NCI-H748 (cell line): ENCODE measurements around the gene GBX1.

Experiments used
- DNase-seq: peaks from one replicate; lab custom pipeline; 2025; ENCODE audit not compliant: unreplicated experiment; lab: John Stamatoyannopoulos, UW

GBX1 gene

DNA sequence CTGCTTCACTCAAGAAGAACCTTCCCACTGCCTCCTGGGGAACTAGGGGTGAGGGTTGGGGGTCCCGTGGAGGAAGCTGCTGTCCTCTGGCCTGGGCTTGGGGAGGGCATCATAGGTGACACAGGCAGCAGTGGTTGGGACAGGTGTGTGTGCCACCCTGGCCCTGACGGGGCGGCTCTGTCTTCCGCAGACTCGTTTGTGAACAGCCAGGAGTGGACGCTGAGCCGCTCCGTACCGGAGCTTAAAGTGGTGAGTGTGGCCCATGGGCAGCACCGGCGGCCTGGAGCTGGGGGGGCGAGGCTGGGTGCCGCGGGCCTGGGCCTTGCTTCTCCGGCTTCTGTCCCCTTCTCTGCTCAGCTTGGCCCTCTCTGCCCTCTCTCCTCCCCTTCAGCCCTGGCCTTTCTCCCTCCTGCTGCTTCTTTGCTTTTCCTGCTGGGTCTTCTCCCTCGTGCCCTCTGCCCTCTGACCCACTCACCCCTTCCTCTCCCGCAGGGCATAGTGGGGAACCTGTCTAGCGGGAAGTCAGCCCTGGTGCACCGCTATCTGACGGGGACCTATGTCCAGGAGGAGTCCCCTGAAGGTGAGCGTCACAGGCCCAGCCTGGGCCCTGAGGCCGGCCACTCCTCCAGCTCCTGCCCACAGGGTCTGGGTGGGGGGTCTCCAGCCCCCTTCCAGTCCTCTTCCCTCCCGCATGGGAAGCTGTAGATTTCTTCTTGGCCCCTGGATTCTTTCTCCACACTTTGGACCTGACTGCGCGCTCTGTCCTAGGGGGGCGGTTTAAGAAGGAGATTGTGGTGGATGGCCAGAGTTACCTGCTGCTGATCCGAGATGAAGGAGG, 50.7 kb downstream of the GBX1 start:
- DNase-seq, result no peak

DNA sequence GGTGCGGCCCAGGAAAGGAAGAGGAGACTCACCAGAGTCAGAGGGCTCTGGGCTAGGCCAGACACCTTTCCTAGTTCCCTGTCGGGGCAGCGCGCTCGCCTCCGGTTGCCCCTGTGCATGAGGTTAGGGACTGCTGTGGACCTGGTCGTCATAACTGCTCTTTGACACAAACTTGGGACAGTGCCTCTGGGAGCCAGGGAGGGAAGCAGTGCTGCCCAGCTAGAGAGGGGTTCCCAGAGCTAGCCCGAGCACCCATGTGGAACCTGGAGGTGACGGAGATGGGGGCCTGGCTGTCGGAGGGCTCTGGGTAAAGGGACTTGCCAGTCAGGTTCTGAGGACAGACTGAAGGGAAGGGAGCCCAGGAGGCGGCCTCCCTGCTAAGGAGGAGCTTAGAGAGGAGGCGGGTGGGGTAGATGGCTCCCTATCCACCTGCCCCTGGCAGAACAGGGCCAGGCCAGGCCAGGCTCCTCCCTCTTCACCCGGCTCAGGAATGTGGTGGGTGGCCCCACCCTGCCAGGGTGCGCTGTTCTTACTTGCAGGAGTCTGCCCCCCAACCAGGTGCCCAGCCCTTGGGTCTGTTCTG, 51.6 kb downstream of the GBX1 start:
- no peak for DNase-seq

DNA sequence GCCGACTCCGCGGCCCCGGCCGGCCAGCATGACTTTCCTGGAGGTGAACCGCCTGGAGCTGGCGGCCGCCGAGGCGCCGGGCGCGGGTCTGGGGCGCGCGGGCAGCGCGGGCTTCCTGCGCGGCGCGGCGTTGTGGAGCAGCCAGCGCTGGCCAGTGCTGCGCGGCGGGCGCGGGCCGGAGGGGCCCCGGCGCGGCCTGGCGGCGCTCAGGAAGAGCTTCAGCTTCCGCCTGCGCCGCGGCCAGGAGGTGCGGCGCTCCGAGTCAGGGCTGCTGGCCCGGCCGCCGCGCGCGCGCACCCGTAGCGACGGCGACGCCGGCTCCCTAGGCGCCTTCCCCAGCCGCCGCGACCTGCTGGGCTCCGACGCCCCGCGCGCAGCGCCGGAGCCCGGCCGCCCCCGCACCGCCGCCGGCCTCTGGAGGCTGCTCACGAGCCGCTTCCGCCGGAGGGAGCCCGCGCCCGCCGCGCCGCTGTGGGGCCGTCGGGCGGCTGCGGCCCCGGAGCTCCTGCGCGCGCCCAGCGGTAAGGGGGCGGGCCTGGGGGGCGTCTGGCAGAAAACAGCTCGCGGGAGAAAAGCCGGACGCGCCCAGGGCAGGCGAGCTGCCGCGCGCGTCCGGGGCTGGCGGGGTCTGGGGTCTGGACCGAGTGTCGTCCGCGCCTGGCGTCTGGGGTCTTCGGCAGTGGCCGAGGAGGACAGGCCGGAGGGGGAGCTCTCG, 52.2 kb downstream of the GBX1 start:
- no peak for DNase-seq

- no peak for DNase-seq
Observed at GRCh38 chr7:151114151-151115090, 53.1 kb downstream of the GBX1 start.

- DNase-seq, result no peak
Observed at GRCh38 chr7:151113344-151114150, 53.9 kb downstream of the GBX1 start.

DNA sequence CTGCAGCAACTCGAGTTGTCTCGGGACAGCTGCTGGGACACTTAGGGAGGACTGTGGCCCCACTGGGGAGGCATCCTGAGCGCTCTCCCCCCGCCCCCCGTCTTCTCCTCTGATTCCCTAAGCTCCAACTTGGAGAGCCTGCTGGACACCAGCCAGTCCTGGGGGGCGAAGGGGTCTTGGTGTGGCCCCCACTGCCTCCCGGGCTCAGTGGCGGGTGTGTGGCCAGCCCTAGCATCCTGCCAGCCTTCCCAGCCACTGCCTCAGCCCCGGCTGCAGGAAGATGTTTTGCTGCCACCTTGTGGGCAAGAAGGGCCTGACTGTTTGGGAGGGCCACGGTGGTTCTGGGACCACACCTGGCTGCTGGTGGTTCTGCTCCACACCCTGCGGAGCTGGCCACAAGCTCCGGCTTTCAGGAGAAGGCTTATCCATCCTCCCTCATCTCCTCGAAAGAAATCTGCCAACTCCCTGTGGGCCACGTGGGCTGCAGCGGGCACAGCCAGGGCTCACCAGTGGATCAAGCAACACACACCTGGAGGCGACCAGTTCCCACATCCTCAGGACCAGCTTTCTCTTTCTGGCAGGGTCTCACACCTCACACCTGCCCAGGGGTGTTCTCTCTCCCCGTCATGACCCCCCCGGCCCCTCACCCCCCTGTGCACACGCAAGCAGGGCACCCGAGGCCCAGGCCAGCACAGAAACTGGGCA, 56.4 kb downstream of the GBX1 start:
- peak; percentile 60 for DNase-seq

- DNase-seq, result no peak
Observed at GRCh38 chr7:151110236-151110940, 57.1 kb downstream of the GBX1 start.

DNA sequence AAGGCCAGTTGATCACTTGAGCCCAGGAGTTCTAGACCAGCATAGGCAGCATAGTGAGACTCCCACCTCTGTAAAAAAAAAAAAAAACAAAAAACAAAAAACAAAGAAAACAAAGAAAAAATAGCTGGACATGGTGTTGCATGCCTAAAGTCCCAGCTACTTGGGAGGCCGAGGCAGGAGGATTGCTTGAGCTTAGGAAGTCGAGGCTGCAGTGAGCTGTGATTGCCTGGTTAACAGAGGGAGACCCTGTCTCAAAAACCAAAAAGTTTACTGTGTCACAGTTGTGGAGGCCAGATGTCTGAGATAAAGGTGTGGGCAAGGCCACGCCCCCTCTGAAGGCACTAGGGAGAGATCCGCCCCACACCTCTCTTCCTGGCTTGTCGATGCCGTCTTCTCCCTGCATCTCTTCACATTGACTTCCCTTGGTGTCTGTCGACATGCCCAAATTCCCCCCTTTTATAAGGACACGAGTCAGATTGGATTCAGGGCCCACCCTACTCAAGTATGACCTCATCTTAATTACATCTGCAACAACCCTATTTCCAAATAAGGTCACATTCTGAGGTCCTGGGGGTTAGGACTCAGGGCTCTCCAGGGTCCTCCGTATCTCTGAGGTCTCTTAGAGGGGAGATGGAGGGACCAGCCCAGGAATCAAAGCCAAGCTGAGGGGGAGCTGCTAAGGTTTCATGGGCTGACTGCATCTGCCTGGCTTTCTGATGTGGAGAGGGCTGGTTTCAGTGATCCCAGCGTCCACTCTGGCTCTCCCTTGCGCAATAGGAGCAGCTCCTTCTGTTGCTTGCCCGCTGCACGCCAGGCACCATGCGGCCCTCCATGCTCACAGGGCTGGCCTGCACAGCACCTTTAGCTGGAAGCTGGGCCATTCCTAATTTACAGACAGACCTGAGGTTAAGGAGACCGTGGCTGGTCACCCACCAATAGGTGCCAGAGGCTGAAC, 58.1 kb downstream of the GBX1 start:
- no peak for DNase-seq

DNA sequence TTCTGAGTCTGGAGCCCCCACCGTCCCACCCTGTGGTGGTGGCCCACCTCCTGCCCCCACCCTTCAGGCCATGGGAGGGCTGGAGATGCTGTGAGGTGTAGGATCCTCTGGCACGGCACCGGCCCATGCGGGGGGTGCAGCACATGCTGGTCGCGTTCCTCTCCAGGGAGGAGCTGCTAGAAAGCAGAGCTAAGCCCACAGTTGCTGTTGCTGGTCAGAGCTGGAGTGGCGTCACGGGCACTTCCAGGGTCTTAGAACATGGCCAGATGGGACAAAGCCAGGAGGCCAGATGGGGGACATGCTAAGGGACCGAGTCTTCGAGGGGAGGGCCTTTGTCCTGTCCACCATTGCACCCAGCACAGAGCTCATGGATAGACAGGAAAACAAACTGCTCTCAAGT, 59.6 kb downstream of the GBX1 start:
- no peak for DNase-seq

DNA sequence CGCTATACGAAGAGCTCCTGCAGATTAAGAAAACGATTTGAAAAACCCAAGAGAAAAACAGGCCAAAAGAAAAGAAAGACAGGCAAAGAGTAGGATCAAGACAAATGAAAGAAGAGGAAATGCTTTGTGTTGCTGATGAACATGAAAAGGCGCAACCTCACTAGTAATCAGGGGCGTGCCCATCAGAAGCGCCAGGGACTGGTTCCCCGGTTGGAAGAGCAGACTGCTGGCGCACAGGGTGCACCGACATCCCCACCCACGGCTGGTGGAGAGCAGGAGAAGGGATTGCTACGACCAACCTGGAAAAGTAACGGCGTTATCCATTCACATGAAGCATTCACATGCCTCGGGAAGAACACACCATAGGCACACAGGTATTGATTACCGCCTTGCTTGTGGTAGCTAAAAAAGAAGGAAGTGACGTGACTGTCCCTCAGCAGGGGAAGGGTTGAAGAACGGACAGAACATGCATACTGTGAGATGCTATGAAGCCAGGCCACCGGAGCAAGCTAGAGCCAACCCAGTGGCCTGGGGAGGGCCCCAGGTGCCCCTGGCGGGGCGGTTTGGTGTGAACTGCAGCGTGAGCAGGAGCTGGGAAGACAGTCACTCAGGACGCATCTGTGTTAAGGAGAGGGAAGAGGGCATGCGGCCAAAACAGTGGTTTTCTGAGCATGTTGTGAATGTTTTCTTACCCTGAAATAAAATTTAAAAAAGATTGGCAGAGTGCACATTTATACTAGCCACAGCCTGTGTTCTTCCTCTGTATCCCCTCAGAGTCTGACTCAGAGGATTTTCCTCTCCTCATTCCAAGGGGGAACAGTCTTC, 62.9 kb downstream of the GBX1 start:
- no peak for DNase-seq

- no peak for DNase-seq
Observed at GRCh38 chr7:151103973-151104372, 63.5 kb downstream of the GBX1 start.

DNA sequence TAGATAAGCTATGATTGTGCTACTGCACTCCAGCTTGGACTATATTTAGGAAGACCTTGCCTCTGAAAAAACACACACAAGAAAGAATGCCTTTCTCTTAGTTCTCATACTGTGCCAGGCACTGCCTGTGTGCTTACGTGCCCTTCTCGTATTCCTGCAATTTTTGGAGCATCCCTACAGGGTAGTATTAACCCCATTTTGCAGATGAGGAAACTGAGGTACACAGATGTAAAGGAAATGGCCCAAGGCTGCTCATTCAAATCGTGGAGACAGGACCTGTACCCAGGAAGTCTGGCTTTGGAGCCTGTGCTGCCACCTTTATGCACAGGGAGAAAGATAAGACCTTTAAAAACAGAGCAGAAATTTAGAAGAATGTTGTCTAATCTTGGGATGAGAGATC, 64.5 kb downstream of the GBX1 start:
- no peak for DNase-seq

DNA sequence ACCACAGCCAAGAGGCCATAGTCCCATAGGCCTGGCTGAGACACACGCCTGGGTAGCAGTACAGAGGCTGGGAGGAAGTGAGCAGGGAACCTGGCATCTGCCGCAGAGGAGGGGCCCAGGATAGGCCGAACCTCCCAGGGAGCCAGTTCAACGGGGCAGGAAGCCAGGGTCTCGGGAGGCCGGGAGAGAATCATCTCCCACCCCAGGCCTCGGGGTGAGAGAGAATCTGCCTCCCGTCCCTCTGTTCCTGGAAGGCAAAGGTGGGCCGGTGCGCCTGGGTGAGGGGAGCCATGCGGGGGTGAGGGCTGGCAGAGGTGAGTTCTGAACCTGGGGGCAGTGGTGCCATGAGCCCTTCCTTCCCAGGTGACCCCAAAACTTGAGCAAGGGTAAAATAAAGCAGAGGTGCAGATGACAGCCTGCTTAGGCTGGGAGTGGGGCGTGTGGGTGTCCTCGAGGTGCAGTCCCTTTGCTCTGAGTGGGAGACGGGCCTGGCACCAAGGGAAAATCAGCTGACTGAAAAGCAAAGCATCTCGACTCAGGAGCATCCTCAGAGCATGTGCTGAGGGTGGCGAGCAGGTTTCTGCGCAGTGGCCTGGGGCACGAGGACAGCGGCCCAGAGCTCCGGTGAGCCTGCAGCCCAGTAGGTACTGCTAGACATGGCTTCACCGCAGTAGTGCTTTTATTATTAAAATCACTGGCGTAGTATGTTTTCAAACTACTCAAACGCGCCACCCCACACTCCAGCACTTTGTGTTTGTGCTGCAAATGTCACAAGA, 65.7 kb downstream of the GBX1 start:
- DNase-seq, result no peak

DNA sequence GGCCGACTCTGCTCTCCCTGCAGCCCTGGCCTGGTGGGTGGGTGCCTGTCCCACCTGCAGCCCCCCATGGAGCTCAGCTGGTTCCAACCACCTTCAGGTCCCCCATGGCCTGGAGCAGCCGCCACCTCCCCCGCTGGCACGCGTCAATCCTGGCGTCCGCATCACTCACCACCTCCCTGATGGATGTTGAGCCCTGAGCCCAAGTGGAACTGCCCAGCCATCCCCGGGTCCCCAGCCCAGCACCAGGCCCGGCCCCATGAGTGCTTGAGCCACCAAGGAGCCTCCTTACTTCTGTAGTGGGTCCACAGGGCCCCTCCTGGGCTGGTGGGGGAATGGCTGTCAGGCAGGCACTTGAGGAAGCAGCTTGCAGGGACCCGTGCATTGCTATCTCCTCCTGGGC, 66.6 kb downstream of the GBX1 start:
- no peak for DNase-seq

- no peak for DNase-seq
Observed at GRCh38 chr7:151099486-151100211, 67.8 kb downstream of the GBX1 start.
